Right lobe of liver (tissue), 4 donors: ENCODE data around the gene KRT85.

ENCODE experiments used
- POLR2A ChIP-seq: fragments of 450-650 bp; IDR thresholded peaks from one replicate; pipeline ENCODE4 v1.6.1; 2017; ENCODE audit warnings: antibody characterized with exemption, mild to moderate bottlenecking
- TF ChIP-seq, protein P1 (sequence below), 4 donors: fragments of 200-600 bp in 3 of 4; fragments of 450-650 bp in 1 of 4; IDR thresholded peaks; one replicate each; pipeline versions ENCODE4 v1.5.1 to v1.8.0; 2016 to 2022; ENCODE audit warnings: antibody characterized with exemption in 4 of 4, mild to moderate bottlenecking in 2 of 4
- donor health status: DM: no; HTN: no; CAD: no.
- donor health status: DM: no; HTN: no; CAD: no.
- donor health status: DM: no; HTN: yes; CAD: no.

DNA sequence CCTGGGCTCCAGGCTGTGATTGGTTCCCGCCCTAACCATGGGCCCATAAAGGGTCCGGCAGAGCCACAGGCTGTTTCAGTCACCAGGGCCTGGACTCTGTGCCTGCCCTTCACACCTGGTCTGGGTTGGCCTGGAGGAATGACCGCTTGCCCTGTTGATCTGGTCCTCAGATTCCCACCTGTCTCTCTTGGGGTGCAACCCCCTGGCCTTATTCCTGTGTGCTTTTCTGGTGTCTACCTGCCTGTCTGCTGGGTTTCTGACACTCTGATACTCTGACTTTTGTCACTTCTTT is 43.2 kb downstream of the KRT85 start:
- TF ChIP-seq, protein P1, sequence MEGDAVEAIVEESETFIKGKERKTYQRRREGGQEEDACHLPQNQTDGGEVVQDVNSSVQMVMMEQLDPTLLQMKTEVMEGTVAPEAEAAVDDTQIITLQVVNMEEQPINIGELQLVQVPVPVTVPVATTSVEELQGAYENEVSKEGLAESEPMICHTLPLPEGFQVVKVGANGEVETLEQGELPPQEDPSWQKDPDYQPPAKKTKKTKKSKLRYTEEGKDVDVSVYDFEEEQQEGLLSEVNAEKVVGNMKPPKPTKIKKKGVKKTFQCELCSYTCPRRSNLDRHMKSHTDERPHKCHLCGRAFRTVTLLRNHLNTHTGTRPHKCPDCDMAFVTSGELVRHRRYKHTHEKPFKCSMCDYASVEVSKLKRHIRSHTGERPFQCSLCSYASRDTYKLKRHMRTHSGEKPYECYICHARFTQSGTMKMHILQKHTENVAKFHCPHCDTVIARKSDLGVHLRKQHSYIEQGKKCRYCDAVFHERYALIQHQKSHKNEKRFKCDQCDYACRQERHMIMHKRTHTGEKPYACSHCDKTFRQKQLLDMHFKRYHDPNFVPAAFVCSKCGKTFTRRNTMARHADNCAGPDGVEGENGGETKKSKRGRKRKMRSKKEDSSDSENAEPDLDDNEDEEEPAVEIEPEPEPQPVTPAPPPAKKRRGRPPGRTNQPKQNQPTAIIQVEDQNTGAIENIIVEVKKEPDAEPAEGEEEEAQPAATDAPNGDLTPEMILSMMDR (IDR thresholded peaks at IDR 0.05) = no peak
- TF ChIP-seq POLR2A = no peak
